ENCODE data around the gene PHAX. TPM values are rescaled to one million over a fixed set of nuclear protein-coding genes. Genes with fewer than 3 reads are reported as not detected.

PHAX gene
- total RNA-seq, 1 experiment from 2014 or later = 30.6 TPM

GRCh38 chr5:126603402-126603991 is 2.8 kb downstream of the PHAX start:
- Histone ChIP-seq H3K4me1 (replicated peaks; ENCODE audit: insufficient read depth) (peaks cover 10% of the 10 kb centered on the region), H3K27me3 (ENCODE audit: insufficient read depth, low read depth) (no peaks in the 10 kb centered on the region), H3K4me2 (no peak overlapping the region), H3K9me3 (ENCODE audit: insufficient read depth, low read depth) (no peaks in the 10 kb centered on the region), H3K27ac (no peak overlapping the region), H4K20me1 (ENCODE audit: insufficient read depth) (peaks cover 29% of the 10 kb centered on the region), H3K36me3 (ENCODE audit: low read depth) (0 out of 2 replicates have a peak, but pooled peaks cover 13% of the 10 kb centered on the region), H3K79me2 (ENCODE audit: low read depth) (peaks cover 70% of the 10 kb centered on the region), H3F3A (ENCODE audit: insufficient read depth, low read depth) (no peaks in the 10 kb centered on the region), H3K9me2 (ENCODE audit: insufficient read depth) (no peaks in the 10 kb centered on the region), H3K4me3 (no peak overlapping the region), H2AFZ (no peak overlapping the region)
- ChIA-PET CTCF (interaction anchor here (0.6 to 0.7 kb wide), 3 partner anchors 13 to 933 kb away, joined by 3 to 9 read pairs (median 5); no protein-coding TSS in a partner anchor), POLR2A (ENCODE audit: unreplicated experiment) (interaction anchor here (0.6 kb wide), 3 partner anchors 15 to 1861 kb away, joined by 4 to 5 read pairs (median 5); partner anchors contain the start of gene LMNB1)
- no peak for TF ChIP-seq EZH2 (IDR thresholded peaks at IDR 0.05; ENCODE audit: low read depth)
- TF ChIP-seq, protein P1, sequence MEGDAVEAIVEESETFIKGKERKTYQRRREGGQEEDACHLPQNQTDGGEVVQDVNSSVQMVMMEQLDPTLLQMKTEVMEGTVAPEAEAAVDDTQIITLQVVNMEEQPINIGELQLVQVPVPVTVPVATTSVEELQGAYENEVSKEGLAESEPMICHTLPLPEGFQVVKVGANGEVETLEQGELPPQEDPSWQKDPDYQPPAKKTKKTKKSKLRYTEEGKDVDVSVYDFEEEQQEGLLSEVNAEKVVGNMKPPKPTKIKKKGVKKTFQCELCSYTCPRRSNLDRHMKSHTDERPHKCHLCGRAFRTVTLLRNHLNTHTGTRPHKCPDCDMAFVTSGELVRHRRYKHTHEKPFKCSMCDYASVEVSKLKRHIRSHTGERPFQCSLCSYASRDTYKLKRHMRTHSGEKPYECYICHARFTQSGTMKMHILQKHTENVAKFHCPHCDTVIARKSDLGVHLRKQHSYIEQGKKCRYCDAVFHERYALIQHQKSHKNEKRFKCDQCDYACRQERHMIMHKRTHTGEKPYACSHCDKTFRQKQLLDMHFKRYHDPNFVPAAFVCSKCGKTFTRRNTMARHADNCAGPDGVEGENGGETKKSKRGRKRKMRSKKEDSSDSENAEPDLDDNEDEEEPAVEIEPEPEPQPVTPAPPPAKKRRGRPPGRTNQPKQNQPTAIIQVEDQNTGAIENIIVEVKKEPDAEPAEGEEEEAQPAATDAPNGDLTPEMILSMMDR (conservative IDR thresholded peaks at IDR 0.05) = no peak
- intact Hi-C loops (cut with micrococcal nuclease; ENCODE audit: unreplicated experiment) = no loop called here
- TSS peak; percentile 2 for BruUV-seq (replicated peaks)
- no peak for DNase-seq

DNA sequence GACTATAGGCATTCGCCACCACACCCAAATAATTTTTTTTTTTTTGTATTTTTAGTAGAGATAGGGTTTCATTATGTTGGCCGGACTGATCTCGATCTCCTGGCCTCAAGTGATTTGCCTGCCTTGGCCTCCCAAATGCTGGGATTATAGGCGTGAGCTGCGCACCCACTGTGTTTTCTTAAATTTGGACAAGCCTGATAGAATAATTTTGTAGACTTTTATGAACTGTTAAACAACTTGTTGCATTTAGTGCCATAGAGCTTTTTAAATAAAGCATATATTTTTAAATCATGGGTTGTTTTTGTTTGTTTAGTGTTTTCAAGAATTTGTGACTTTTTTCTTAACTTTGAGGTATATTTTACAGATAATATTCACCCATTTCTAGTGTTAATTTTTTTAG is 4.8 kb downstream of the PHAX start:
- Histone ChIP-seq H4K20me1 (ENCODE audit: insufficient read depth) (peaks cover 32% of the 10 kb centered on the region), H3K9me3 (ENCODE audit: insufficient read depth, low read depth) (no peaks in the 10 kb centered on the region), H3K4me3 (no peak overlapping the region), H3K36me3 (ENCODE audit: low read depth) (peaks cover 13% of the 10 kb centered on the region; the same call in 1 of the 2 replicates), H3K4me1 (replicated peaks; ENCODE audit: insufficient read depth) (peaks cover under 1% of the 10 kb centered on the region), H3K79me2 (ENCODE audit: low read depth) (peaks cover 70% of the 10 kb centered on the region), H3F3A (ENCODE audit: insufficient read depth, low read depth) (no peaks in the 10 kb centered on the region), H3K4me2 (no peak overlapping the region; the same call in 1 of the 2 replicates), H3K9me2 (ENCODE audit: insufficient read depth) (no peaks in the 10 kb centered on the region), H3K27ac (no peak overlapping the region), H3K27me3 (ENCODE audit: insufficient read depth, low read depth) (no peaks in the 10 kb centered on the region), H2AFZ (no peak overlapping the region)
- no TSS peak for BruUV-seq (replicated peaks)
- ChIA-PET CTCF (interaction anchor here (0.6 kb wide), 1 partner anchor 912 kb away, joined by 4 read pairs; no protein-coding TSS in a partner anchor), POLR2A (ENCODE audit: unreplicated experiment) (no interaction called here)
- intact Hi-C loops (cut with micrococcal nuclease; ENCODE audit: unreplicated experiment) = no loop called here
- DNase-seq = no peak
- TF ChIP-seq, protein P1 (conservative IDR thresholded peaks at IDR 0.05) = no peak
- TF ChIP-seq EZH2 (IDR thresholded peaks at IDR 0.05; ENCODE audit: low read depth) = no peak

- Histone ChIP-seq H3K36me3 (ENCODE audit: low read depth) (peaks cover 3% of the 10 kb centered on the region; the same call in 1 of the 2 replicates), H2AFZ (no peak overlapping the region), H3F3A (ENCODE audit: insufficient read depth, low read depth) (no peaks in the 10 kb centered on the region), H3K4me2 (no peak overlapping the region), H3K79me2 (ENCODE audit: low read depth) (peaks cover 39% of the 10 kb centered on the region), H3K9me2 (ENCODE audit: insufficient read depth) (no peaks in the 10 kb centered on the region), H3K4me3 (no peak overlapping the region), H3K27ac (no peak overlapping the region), H4K20me1 (ENCODE audit: insufficient read depth) (peaks cover 22% of the 10 kb centered on the region), H3K4me1 (replicated peaks; ENCODE audit: insufficient read depth) (no peaks in the 10 kb centered on the region), H3K9me3 (ENCODE audit: insufficient read depth, low read depth) (no peaks in the 10 kb centered on the region), H3K27me3 (ENCODE audit: insufficient read depth, low read depth) (no peaks in the 10 kb centered on the region)
- no TSS peak for BruUV-seq (replicated peaks)
- DNase-seq = no peak
- intact Hi-C loops (cut with micrococcal nuclease; ENCODE audit: unreplicated experiment) = no loop called here
- ChIA-PET CTCF (no interaction called here), POLR2A (ENCODE audit: unreplicated experiment) (no interaction called here)
- TF ChIP-seq, protein P1 (conservative IDR thresholded peaks at IDR 0.05) = no peak
- TF ChIP-seq EZH2 (IDR thresholded peaks at IDR 0.05; ENCODE audit: low read depth) = no peak
Measured at GRCh38 chr5:126610160-126610559, 9.4 kb downstream of the PHAX start.
